GM12878 (cell line): Measurements from ENCODE around the gene RGS6. TPM values are rescaled to one million over a fixed set of nuclear protein-coding genes. Genes with fewer than 3 reads are reported as not detected.

Experiments
- ATAC-seq: fragments of 200-7000 bp; cut with Tn5 transposase; 3 replicates; pipeline ENCODE4 v1.9.1; 2020; ENCODE audit warnings: mild to moderate bottlenecking, moderate library complexity
- BruUV-seq: library from RNA; stranded (reverse); fragments of 400-500 nt; replicated peaks from 2 replicates; lab custom pipeline; 2021; lab: Mats Ljungman, UMichigan
- CTCF ChIA-PET: fragments of 300-600 bp; sonication (Branson Sonifier 250); formaldehyde crosslinking; extraction: SDS; loops from one replicate; lab custom pipeline; 2021; ENCODE audit warnings: inconsistent platforms; lab: Yijun Ruan, JAX
- POLR2A ChIA-PET: fragments of 350-600 bp; formaldehyde crosslinking; extraction: SDS; loops from one replicate; lab custom pipeline; 2021; ENCODE audit warnings: inconsistent platforms; lab: Charles Lee
- RAD21 ChIA-PET: fragments of 300-600 bp; sonication (Branson Sonifier 250); formaldehyde crosslinking; loops from one replicate; lab custom pipeline; 2023; ENCODE audit warnings: antibody characterized with exemption; ENCODE audit not compliant: unreplicated experiment; lab: Charles Lee
- SMC1A ChIA-PET: fragments of 300-600 bp; sonication (Branson Sonifier 250); formaldehyde crosslinking; loops from one replicate; lab custom pipeline; 2023; ENCODE audit not compliant: unreplicated experiment, uncharacterized antibody; lab: Charles Lee
- DNase-seq: peaks from one replicate; pipeline ENCODE4 v3.0.0-alpha.2; 2011; ENCODE audit warnings: low read depth, low spot score
- FAIRE-seq: peaks from 3 replicates; lab custom pipeline; 2011; peaks lifted over from hg19 to GRCh38; lab: Jason Lieb, UNC
- H2AFZ ChIP-seq: 2 replicates; pipeline ENCODE4 v1.6.0; 2011; ENCODE audit warnings: low read depth, low read length, control low read depth; ENCODE audit not compliant: control insufficient read depth
- H3K27ac ChIP-seq: 2 replicates; pipeline ENCODE4 v1.5.1; 2011; ENCODE audit warnings: control low read depth; ENCODE audit not compliant: control insufficient read depth, insufficient read depth
- H3K27me3 ChIP-seq, 2 experiments: replicated peaks in 1 of 2; 2 replicates each; pipeline versions ENCODE4 v1.6.0 to v1.6.1; 2011; ENCODE audit warnings: low read length in 1 of 2; ENCODE audit not compliant: control insufficient read depth in 2 of 2, insufficient read depth in 2 of 2
- H3K36me3 ChIP-seq, 2 experiments: 2 replicates each; pipeline ENCODE4 v1.5.1; 2011; ENCODE audit warnings: low read length in 1 of 2; ENCODE audit not compliant: control insufficient read depth in 2 of 2, insufficient read depth in 2 of 2
- H3K4me1 ChIP-seq: 2 replicates; pipeline ENCODE4 v1.6.1; 2011; ENCODE audit warnings: mild to moderate bottlenecking, low read length, moderate library complexity, mixed read lengths; ENCODE audit not compliant: control insufficient read depth, insufficient read depth
- H3K4me2 ChIP-seq: 2 replicates; pipeline ENCODE4 v1.6.0; 2011; ENCODE audit warnings: control low read depth; ENCODE audit not compliant: control insufficient read depth, insufficient read depth
- H3K4me3 ChIP-seq: fragments of 200-600 bp; sonication (generic); 2 replicates; pipeline ENCODE4 v1.5.1; 2016
- H3K79me2 ChIP-seq: 2 replicates; pipeline ENCODE4 v1.6.0; 2011; ENCODE audit warnings: low read length; ENCODE audit not compliant: control insufficient read depth, insufficient read depth
- H3K9ac ChIP-seq: 2 replicates; pipeline ENCODE4 v1.8.0; 2011; ENCODE audit warnings: low read length, control low read depth, mixed read lengths; ENCODE audit not compliant: control insufficient read depth, insufficient read depth
- H3K9me3 ChIP-seq: replicated peaks from 3 replicates; pipeline ENCODE4 v1.5.1; 2011; ENCODE audit warnings: mild to moderate bottlenecking, low read length; ENCODE audit not compliant: control insufficient read depth, insufficient read depth
- H4K20me1 ChIP-seq: 2 replicates; pipeline ENCODE4 v1.6.0; 2011; ENCODE audit not compliant: control insufficient read depth, insufficient read depth
- BMI1 ChIP-seq: fragments of 450-650 bp; IDR thresholded peaks from 2 replicates; pipeline ENCODE4 v1.6.1; 2016; ENCODE audit warnings: mild to moderate bottlenecking, moderate library complexity, borderline replicate concordance
- FOXM1 ChIP-seq: IDR thresholded peaks from 2 replicates; pipeline ENCODE4 v1.6.1; 2012; ENCODE audit warnings: low read depth, mild to moderate bottlenecking, inconsistent platforms, low read length, moderate library complexity
- HDGF ChIP-seq: fragments of 450-650 bp; IDR thresholded peaks from 2 replicates; pipeline ENCODE4 v1.6.1; 2016; ENCODE audit warnings: antibody characterized with exemption
- PML ChIP-seq: IDR thresholded peaks from 2 replicates; pipeline ENCODE4 v1.6.1; 2012; ENCODE audit warnings: low read length, inconsistent platforms
- RAD21 ChIP-seq: IDR thresholded peaks from 2 replicates; pipeline ENCODE4 v1.6.1; 2011; ENCODE audit warnings: mild to moderate bottlenecking, low read depth, low read length, moderate library complexity; ENCODE audit not compliant: insufficient read depth
- RAD51 ChIP-seq: fragments of 450-650 bp; IDR thresholded peaks from 2 replicates; pipeline ENCODE4 v1.6.1; 2016; ENCODE audit warnings: moderate library complexity, mild to moderate bottlenecking, inconsistent platforms
- RBBP5 ChIP-seq: fragments of 200-600 bp; sonication (generic); conservative IDR thresholded peaks from 2 replicates; pipeline ENCODE4 v1.6.1; 2016
- RCOR1 ChIP-seq: conservative IDR thresholded peaks from 2 replicates; pipeline ENCODE4 v1.6.1; 2012; ENCODE audit warnings: low read depth, low read length, improper control_type of control experiment
- ZNF622 ChIP-seq: fragments of 450-650 bp; IDR thresholded peaks from 2 replicates; pipeline ENCODE4 v1.6.1; 2017; ENCODE audit warnings: mild to moderate bottlenecking, inconsistent platforms
- WGBS: methylation state at CpG from one replicate; pipeline ENCODE4 v1.1.6; 2016; ENCODE audit warnings: low lambda C conversion rate; ENCODE audit not compliant: insufficient replicate concordance, insufficient coverage; ENCODE audit errors: missing lambda C conversion rate; 5-methylcytosine and 5-hydroxymethylcytosine counted together
- in situ Hi-C: fragments of 300-500 bp; cut with MboI; formaldehyde crosslinking; loops from 9 replicates; pipeline ENCODE4 v1.14.3; 2018; ENCODE audit warnings: mixed read lengths
- intact Hi-C: fragments of 100-400 bp; cut with micrococcal nuclease; formaldehyde crosslinking; loops from one replicate; pipeline ENCODE4 v1.14.2; 2022; ENCODE audit not compliant: unreplicated experiment
- polyA plus RNA-seq, 11 experiments: library from polyadenylated mRNA; depleted of rRNA in 4 of 11; unstranded in 6 of 11; stranded (reverse) in 5 of 11; fragments of >200 nt; fragmentation: Nextera tagmentation in 4 of 11; fragmentation: Illumina TruSeq in 1 of 11; extraction: Ambion mirVana in 4 of 11; extraction: Trizol in 1 of 11; gene quantifications; 1 replicate in 1 of 11; 2 replicates in 10 of 11; pipeline versions ENCODE4 v1.2.1 to v1.2.3, GENCODE V29; 2011 to 2016; ENCODE audit warnings: inconsistent platforms in 2 of 11, missing spikeins in 2 of 11, low read depth in 1 of 11
- total RNA-seq, 4 experiments: library from RNA; depleted of rRNA in 3 of 4; stranded (reverse); fragments of >200 nt in 3 of 4; fragmentation: Illumina TruSeq in 1 of 4; extraction: Trizol in 1 of 4; gene quantifications; 2 replicates each; pipeline versions ENCODE4 v1.2.1 to v1.2.3, GENCODE V29; 2013 to 2021
- TF ChIP-seq, protein P1 (sequence below): fragments of 450-650 bp; IDR thresholded peaks from 2 replicates; pipeline ENCODE4 v1.6.1; 2016; ENCODE audit warnings: mild to moderate bottlenecking, moderate library complexity, borderline replicate concordance

The RGS6 gene
- total and polyA plus RNA-seq, 10 of the 15 experiments (the other 5 are each of a cell fraction or from before 2014, with no cell fraction given) = 3.9 to 18.1 (median 12.4) TPM

DNA sequence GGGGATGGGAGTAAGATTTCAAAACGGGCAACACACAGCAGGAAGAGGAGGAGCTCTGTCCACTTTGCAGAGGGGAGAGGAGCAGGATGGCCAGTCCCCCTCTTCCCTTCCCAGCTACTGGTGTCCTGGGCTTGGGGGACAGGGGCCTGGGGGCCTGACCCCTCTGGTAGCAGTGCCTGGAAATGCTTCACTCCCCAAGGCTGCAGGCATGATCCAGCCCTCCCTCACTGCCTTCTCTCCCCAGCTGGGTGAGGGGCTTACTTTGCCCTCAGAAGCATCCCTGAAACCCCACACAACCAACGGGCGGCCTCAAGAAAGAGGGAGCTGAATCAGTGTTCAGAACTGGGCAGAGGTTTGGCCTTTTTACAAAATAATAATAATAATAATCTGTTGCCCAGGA, 682.1 kb downstream of the RGS6 start:
- in situ Hi-C loops = no loop called here
- SMC1A ChIA-PET = no interaction called here
- Histone ChIP-seq H3K79me2 (no peaks in the 10 kb centered on the region), H3K27me3 (no peaks in the 10 kb centered on the region; a peak in 1 of 4 replicates)
- BruUV-seq = no TSS peak
- TF ChIP-seq FOXM1 = no peak
- TF ChIP-seq RBBP5 = no peak
- no peak for TF ChIP-seq RCOR1
- no peak for TF ChIP-seq ZNF622
- TF ChIP-seq RAD21 = no peak
- TF ChIP-seq RAD51 = no peak
- TF ChIP-seq HDGF = no peak
- no peak for TF ChIP-seq BMI1
- TF ChIP-seq, all 136 proteins: peak for 0
- 18% methylated on average over 3 of the region's 3 CpGs for WGBS
- Histone ChIP-seq H3K4me3 (no peak overlapping the region), H2AFZ (no peak overlapping the region), H4K20me1 (no peaks in the 10 kb centered on the region), H3K36me3 (no peaks in the 10 kb centered on the region), H3K9me3 (no peaks in the 10 kb centered on the region), H3K27ac (no peak overlapping the region), H3K9ac (no peak overlapping the region), H3K4me1 (no peaks in the 10 kb centered on the region), H3K4me2 (no peak overlapping the region)
- ATAC-seq (no peak), FAIRE-seq (no peak), DNase-seq (no peak)
- RAD21 ChIA-PET = no interaction called here
- POLR2A ChIA-PET = no interaction called here
- intact Hi-C loops = no loop called here
- CTCF ChIA-PET = interaction anchor here (0.9 to 1.3 kb wide), 2 partner anchors 73 to 290 kb away, joined by 3 read pairs; no protein-coding TSS in a partner anchor

DNA sequence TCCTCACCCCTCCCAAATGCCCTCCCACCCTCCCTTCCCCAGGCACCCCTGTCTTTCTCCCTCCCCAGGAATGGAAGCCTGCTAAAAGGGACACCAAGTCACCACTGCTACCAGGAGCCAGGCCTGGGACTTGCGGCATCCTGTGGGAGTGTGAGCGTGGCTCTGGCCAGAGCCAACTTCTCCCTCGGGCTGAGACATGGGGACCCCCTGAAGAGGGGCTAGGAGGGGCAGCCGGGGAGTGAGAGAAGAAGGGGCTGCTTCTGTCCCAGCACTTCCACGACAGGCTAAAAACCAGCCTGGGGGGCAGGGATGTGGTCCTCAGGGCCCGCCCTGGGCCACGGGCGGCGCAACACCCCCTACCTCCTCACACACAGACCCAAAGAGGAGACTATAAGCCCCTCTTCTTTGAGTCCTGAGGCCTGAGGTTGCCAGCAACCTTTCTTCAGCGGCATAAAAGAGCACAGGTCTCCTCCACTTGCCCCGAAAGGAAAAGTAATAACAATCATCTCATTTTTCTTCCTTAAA, 682.7 kb downstream of the RGS6 start:
- WGBS = 63% methylated on average over 10 of the region's 11 CpGs
- ChIA-PET SMC1A (no interaction called here), RAD21 (no interaction called here), POLR2A (no interaction called here)
- Histone ChIP-seq H4K20me1 (no peaks in the 10 kb centered on the region), H3K9ac (no peak overlapping the region), H3K4me1 (no peaks in the 10 kb centered on the region), H3K36me3 (no peaks in the 10 kb centered on the region), H2AFZ (no peak overlapping the region), H3K4me2 (no peak overlapping the region), H3K79me2 (no peaks in the 10 kb centered on the region), H3K9me3 (no peaks in the 10 kb centered on the region), H3K27me3 (no peaks in the 10 kb centered on the region; a peak in 1 of 4 replicates)
- intact Hi-C loops = no loop called here
- no peak for FAIRE-seq
- in situ Hi-C loops = no loop called here
- TF ChIP-seq ZNF622 = no peak
- no peak for TF ChIP-seq PML
- TF ChIP-seq, protein P1, sequence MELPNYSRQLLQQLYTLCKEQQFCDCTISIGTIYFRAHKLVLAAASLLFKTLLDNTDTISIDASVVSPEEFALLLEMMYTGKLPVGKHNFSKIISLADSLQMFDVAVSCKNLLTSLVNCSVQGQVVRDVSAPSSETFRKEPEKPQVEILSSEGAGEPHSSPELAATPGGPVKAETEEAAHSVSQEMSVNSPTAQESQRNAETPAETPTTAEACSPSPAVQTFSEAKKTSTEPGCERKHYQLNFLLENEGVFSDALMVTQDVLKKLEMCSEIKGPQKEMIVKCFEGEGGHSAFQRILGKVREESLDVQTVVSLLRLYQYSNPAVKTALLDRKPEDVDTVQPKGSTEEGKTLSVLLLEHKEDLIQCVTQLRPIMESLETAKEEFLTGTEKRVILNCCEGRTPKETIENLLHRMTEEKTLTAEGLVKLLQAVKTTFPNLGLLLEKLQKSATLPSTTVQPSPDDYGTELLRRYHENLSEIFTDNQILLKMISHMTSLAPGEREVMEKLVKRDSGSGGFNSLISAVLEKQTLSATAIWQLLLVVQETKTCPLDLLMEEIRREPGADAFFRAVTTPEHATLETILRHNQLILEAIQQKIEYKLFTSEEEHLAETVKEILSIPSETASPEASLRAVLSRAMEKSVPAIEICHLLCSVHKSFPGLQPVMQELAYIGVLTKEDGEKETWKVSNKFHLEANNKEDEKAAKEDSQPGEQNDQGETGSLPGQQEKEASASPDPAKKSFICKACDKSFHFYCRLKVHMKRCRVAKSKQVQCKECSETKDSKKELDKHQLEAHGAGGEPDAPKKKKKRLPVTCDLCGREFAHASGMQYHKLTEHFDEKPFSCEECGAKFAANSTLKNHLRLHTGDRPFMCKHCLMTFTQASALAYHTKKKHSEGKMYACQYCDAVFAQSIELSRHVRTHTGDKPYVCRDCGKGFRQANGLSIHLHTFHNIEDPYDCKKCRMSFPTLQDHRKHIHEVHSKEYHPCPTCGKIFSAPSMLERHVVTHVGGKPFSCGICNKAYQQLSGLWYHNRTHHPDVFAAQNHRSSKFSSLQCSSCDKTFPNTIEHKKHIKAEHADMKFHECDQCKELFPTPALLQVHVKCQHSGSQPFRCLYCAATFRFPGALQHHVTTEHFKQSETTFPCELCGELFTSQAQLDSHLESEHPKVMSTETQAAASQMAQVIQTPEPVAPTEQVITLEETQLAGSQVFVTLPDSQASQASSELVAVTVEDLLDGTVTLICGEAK = no peak
- TF ChIP-seq, all 136 proteins: peak for 0
- Histone ChIP-seq H3K27ac (no peak overlapping the region), H3K4me3 (no peak overlapping the region)
- CTCF ChIA-PET = no interaction called here
- ATAC-seq (no peak), DNase-seq (no peak)
- BruUV-seq = no TSS peak
